PC-9 (cell line): ENCODE results near the gene EIF5AL1. TPM values are rescaled to one million over a fixed set of nuclear protein-coding genes. Genes with fewer than 3 reads are reported as not detected.
A peak's percentile ranks its signal among the peaks of the same experiment; 100 is the strongest.

Experiments
- BruUV-seq: library from RNA; stranded (reverse); fragments of 400-500 nt; replicated peaks from 2 replicates; lab custom pipeline; 2021; lab: Mats Ljungman, UMichigan
- CTCF ChIA-PET: fragments of 300-600 bp; sonication (Branson Sonifier 250); formaldehyde crosslinking; loops from one replicate; lab custom pipeline; 2022; ENCODE audit warnings: antibody characterized with exemption; lab: Charles Lee
- POLR2A ChIA-PET: fragments of 300-600 bp; sonication (Branson Sonifier 250); formaldehyde crosslinking; loops from one replicate; lab custom pipeline; 2022; ENCODE audit warnings: antibody characterized with exemption; ENCODE audit not compliant: unreplicated experiment; lab: Charles Lee
- DNase-seq, 2 experiments: peaks; one replicate each; pipeline versions ENCODE4 v3.0.0 to v3.0.0-alpha.2; 2015 to 2022; ENCODE audit warnings: mixed read lengths in 1 of 2
- H2AFZ ChIP-seq: fragments of 200-600 bp; sonication (generic); 2 replicates; pipeline ENCODE4 v1.8.1; 2017; ENCODE audit warnings: antibody characterized with exemption
- H3F3A ChIP-seq: fragments of 200-600 bp; sonication (generic); 2 replicates; pipeline ENCODE4 v1.8.1; 2017; ENCODE audit warnings: antibody characterized with exemption, mild to moderate bottlenecking, low read depth; ENCODE audit not compliant: insufficient read depth
- H3K27ac ChIP-seq: fragments of 200-600 bp; sonication (generic); 2 replicates; pipeline ENCODE4 v1.6.1; 2016; ENCODE audit warnings: mixed run types
- H3K27me3 ChIP-seq: fragments of 200-600 bp; sonication (generic); 2 replicates; pipeline ENCODE4 v1.6.1; 2016; ENCODE audit warnings: low read depth, mixed run types; ENCODE audit not compliant: insufficient read depth
- H3K36me3 ChIP-seq: fragments of 200-600 bp; sonication (generic); 2 replicates; pipeline ENCODE4 v1.6.1; 2016; ENCODE audit warnings: low read depth, mixed run types
- H3K4me1 ChIP-seq: fragments of 200-600 bp; sonication (generic); replicated peaks from 2 replicates; pipeline ENCODE4 v1.6.1; 2016; ENCODE audit warnings: mixed run types; ENCODE audit not compliant: insufficient read depth
- H3K4me2 ChIP-seq: fragments of 200-600 bp; sonication (generic); 2 replicates; pipeline ENCODE4 v1.6.1; 2017; ENCODE audit warnings: mixed run types
- H3K4me3 ChIP-seq: fragments of 200-600 bp; sonication (generic); 2 replicates; pipeline ENCODE4 v1.6.1; 2016; ENCODE audit warnings: mixed run types
- H3K79me2 ChIP-seq: fragments of 200-600 bp; sonication (generic); 2 replicates; pipeline ENCODE4 v1.6.1; 2017; ENCODE audit warnings: low read depth, mixed run types
- H3K9me2 ChIP-seq: fragments of 200-600 bp; sonication (generic); 2 replicates; pipeline ENCODE4 v1.8.1; 2017; ENCODE audit warnings: mild to moderate bottlenecking; ENCODE audit not compliant: insufficient read depth
- H3K9me3 ChIP-seq: fragments of 200-600 bp; sonication (generic); 2 replicates; pipeline ENCODE4 v1.8.1; 2016; ENCODE audit warnings: low read depth; ENCODE audit not compliant: insufficient read depth
- H4K20me1 ChIP-seq: fragments of 200-600 bp; sonication (generic); 2 replicates; pipeline ENCODE4 v1.8.1; 2017; ENCODE audit not compliant: insufficient read depth
- EZH2 ChIP-seq: fragments of 200-600 bp; sonication (generic); IDR thresholded peaks from 2 replicates; pipeline ENCODE4 v1.8.0; 2017; ENCODE audit warnings: antibody characterized with exemption, low read depth
- intact Hi-C: fragments of 100-400 bp; cut with micrococcal nuclease; formaldehyde crosslinking; loops from one replicate; pipeline ENCODE4 v1.10.0; 2022; ENCODE audit not compliant: unreplicated experiment
- total RNA-seq: library from RNA; stranded (reverse); gene quantifications from 2 replicates; pipeline ENCODE4 v1.2.3, GENCODE V29; 2021
- TF ChIP-seq, protein P1 (sequence below): fragments of 200-600 bp; sonication (generic); conservative IDR thresholded peaks from 2 replicates; pipeline ENCODE4 v1.6.1; 2017; ENCODE audit warnings: mixed run types, antibody characterized with exemption, mild to moderate bottlenecking, moderate library complexity

EIF5AL1 gene
- total RNA-seq, 1 experiment from 2014 or later = 0.48 TPM

DNA sequence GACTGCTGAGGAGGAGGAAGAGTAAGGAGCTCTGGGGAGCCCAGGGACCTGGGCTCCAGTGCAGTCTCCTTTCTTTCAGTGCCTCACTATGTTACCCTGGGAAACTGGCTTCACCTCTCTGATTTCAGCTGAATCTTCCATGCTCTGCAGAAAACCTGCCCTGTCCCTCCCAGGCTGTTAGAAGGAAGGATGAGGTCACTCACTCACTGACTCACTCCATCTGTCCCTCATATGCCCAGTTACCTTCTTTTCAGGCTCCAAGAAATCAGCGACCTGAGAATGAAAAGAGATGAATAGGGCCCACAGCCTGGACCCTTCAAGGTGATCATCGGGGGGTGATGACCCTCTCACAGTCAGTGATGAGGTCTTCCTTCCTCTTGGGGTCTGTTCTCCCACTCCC lies 47.4 kb downstream of the EIF5AL1 start:
- Histone ChIP-seq H3K9me2 (no peaks in the 10 kb centered on the region), H3K79me2 (no peaks in the 10 kb centered on the region), H3K4me1 (peaks cover 8% of the 10 kb centered on the region), H4K20me1 (no peaks in the 10 kb centered on the region), H3K4me3 (no peak overlapping the region), H2AFZ (no peak overlapping the region), H3K9me3 (no peaks in the 10 kb centered on the region), H3K27me3 (peaks cover 28% of the 10 kb centered on the region), H3K4me2 (peak overlapping the region; percentile 23; the same call in 1 of the 2 replicates), H3F3A (no peaks in the 10 kb centered on the region), H3K27ac (no peak overlapping the region), H3K36me3 (no peaks in the 10 kb centered on the region)
- CTCF ChIA-PET = no interaction called here
- BruUV-seq = no TSS peak
- intact Hi-C loops = loop anchor here (5.0 to 10.0 kb wide), 2 partner anchors 488 to 705 kb away; no protein-coding TSS in a partner anchor
- no peak for DNase-seq
- POLR2A ChIA-PET = no interaction called here
- TF ChIP-seq, protein P1, sequence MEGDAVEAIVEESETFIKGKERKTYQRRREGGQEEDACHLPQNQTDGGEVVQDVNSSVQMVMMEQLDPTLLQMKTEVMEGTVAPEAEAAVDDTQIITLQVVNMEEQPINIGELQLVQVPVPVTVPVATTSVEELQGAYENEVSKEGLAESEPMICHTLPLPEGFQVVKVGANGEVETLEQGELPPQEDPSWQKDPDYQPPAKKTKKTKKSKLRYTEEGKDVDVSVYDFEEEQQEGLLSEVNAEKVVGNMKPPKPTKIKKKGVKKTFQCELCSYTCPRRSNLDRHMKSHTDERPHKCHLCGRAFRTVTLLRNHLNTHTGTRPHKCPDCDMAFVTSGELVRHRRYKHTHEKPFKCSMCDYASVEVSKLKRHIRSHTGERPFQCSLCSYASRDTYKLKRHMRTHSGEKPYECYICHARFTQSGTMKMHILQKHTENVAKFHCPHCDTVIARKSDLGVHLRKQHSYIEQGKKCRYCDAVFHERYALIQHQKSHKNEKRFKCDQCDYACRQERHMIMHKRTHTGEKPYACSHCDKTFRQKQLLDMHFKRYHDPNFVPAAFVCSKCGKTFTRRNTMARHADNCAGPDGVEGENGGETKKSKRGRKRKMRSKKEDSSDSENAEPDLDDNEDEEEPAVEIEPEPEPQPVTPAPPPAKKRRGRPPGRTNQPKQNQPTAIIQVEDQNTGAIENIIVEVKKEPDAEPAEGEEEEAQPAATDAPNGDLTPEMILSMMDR = no peak
- TF ChIP-seq EZH2 = no peak

DNA sequence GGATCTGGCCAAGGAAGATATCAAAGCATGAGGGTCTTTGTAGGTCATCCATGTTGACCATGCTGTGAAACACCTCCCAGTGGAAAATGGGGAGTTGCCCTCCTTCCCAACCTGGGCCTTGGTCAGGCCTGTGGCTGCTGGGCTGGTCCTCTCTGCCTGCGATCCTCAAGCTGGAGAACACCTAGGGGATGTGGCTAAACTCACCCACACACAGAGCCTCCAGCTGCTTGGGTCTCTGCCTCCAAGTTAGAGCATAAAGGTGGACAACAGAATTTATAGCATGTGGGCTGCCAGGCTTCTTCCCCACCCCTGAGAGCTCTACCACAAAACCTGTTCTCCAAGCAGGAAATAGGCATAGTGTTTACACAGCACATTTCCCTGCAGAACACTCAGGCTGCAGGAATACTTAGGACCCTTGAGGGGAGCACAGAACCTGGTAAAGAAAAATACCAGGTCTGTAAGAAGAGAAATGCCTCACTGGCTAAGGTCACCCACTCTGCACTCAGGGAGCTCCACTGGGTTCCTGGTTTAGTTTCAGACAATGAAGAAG lies 47.9 kb downstream of the EIF5AL1 start, which contains the start of gene SFTPA2:
Gene SFTPA2, minus strand, starts transcription at position 248 of the 550 bp plus-strand sequence. CDS start 924 bp downstream, outside the sequence.
- TF ChIP-seq, protein P1 = no peak
- TF ChIP-seq EZH2 = no peak
- no peaks in the 10 kb centered on the region for H3F3A ChIP-seq
- H3K36me3 ChIP-seq = no peaks in the 10 kb centered on the region
- intact Hi-C loops = loop anchor here (5.0 to 10.0 kb wide), 2 partner anchors 487 to 705 kb away; no protein-coding TSS in a partner anchor
- ChIA-PET POLR2A (no interaction called here), CTCF (no interaction called here)
- H3K4me3 ChIP-seq = no peak within 1 kb of the TSS
- no peaks in the 10 kb centered on the region for H3K9me2 ChIP-seq
- peaks cover 8% of the 10 kb centered on the region for H3K4me1 ChIP-seq
- no peaks in the 10 kb centered on the region for H3K9me3 ChIP-seq
- no peaks in the 10 kb centered on the region for H4K20me1 ChIP-seq
- H3K27ac ChIP-seq = no peak within 1 kb of the TSS
- peak within 1 kb of the TSS; percentile 23; the same call in 1 of the 2 replicates for H3K4me2 ChIP-seq
- no TSS peak for BruUV-seq
- H3K79me2 ChIP-seq = no peaks in the 10 kb centered on the region
- peak in 1 of 2 experiments; percentile 52 for DNase-seq
- no peak within 1 kb of the TSS for H2AFZ ChIP-seq
- peaks cover 28% of the 10 kb centered on the region for H3K27me3 ChIP-seq

DNA sequence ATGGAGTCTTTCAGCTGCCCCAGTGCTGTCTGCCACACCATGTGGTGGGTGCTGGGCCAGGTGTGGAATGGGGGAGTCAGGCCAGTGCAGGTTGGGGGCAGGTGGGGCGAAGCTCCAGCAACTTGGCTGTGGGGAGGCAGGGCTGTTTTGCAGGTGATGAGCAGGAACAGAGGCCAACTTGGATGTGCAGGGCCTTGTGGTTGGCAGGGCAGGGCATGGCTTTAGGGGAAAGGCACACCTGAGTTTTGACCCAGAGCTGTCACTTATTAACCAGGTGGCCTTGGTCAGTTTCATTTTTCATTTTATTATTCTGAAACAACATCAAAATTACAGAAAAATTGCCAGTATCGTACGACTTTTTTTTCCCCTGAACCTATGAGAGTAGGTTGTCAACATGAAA lies 48.9 kb downstream of the EIF5AL1 start:
- no peaks in the 10 kb centered on the region for H3K9me3 ChIP-seq
- H3K9me2 ChIP-seq = no peaks in the 10 kb centered on the region
- POLR2A ChIA-PET = no interaction called here
- CTCF ChIA-PET = no interaction called here
- intact Hi-C loops = loop anchor here (5.0 to 10.0 kb wide), 2 partner anchors 486 to 704 kb away; no protein-coding TSS in a partner anchor
- no peaks in the 10 kb centered on the region for H3K36me3 ChIP-seq
- peaks cover 8% of the 10 kb centered on the region for H3K4me1 ChIP-seq
- TF ChIP-seq, protein P1 = no peak
- no peak for TF ChIP-seq EZH2
- H4K20me1 ChIP-seq = no peaks in the 10 kb centered on the region
- H2AFZ ChIP-seq = no peak overlapping the region
- no peaks in the 10 kb centered on the region for H3K79me2 ChIP-seq
- H3K27me3 ChIP-seq = peaks cover 32% of the 10 kb centered on the region
- DNase-seq = no peak
- H3F3A ChIP-seq = no peaks in the 10 kb centered on the region
- H3K4me2 ChIP-seq = no peak overlapping the region
- BruUV-seq = no TSS peak
- H3K27ac ChIP-seq = no peak overlapping the region
- H3K4me3 ChIP-seq = no peak overlapping the region
